GM18502 (cell line): ENCODE results near the gene NOL4L.
"Not testable (repeated sequence)": the region's sequence is repeated elsewhere in the genome, so short reads cannot be mapped to it uniquely, and the experiment has no call there.

Source experiments
- ATAC-seq: cut with Tn5 transposase; IDR thresholded peaks from one replicate; pipeline ENCODE4 v1.9.1; 2021; ENCODE audit warnings: mild to moderate bottlenecking; ENCODE audit not compliant: unreplicated experiment, poor library complexity

Gene NOL4L

DNA sequence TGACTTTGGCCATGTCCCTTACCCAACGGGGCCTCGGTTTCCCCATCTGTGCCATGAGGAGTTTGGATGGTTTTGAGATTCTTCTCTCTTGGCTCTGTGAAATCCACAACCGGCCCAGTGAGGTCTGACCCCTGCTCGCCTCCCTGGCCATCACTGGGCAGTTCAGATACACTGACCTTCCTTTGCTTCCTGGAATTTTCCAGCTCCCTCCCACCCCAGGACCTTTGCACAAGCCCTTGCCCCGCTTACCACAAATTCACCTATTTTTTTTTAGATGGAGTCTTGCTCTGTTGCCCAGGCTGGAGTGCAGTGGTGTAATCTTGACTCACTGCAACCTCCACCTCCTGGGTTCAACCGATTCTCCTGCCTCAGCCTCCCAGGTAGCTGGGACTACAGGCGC is 12.6 kb upstream of the NOL4L start:
- no peak for ATAC-seq

DNA sequence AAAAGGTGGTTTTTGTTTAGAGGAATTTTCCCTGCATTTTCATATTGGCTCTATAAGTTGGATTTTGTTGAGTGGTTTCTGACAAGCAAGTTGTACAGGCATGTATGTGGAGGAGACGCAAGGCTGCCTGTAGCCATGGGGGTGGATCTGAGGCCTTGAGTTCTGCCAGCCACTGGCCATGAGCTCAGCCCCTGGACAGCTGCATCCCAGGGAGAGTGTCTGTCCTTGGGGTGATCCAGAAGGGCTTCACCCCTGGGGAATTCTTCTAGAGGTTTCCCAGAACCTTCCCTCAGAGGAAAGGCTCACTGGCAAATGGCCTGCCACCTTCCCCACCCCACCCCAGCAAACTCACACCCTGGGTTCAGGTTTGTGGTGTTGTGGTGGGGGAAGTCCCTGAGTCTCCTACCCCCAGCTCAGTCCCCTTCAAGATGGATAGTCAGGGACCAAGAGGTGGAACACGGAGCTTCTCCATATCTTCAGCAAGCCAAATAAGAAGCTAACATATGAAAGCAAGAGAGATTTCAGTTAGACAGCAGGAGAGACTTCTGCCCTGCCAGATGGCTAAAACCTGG is 11.6 kb upstream of the NOL4L start:
- no peak for ATAC-seq

DNA sequence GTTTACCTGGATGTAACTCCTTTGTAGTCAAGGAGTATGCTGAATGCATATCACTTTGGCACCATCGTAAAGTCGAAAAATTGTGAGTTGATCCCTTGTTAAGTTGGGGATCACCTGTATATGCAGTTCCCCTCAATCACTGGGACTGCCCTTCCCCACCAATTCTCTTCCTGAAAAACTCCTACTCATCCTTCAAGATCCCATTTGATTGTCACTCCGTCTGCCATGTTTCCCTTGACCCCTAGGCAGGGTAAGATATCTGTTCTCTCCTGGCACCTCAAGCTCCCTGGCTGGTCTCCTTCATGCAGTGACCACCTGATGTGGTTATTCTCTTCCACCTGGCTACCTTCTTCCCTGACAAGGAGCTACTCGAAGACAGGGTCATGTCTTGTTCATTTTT is 10.0 kb upstream of the NOL4L start:
- ATAC-seq = no peak

DNA sequence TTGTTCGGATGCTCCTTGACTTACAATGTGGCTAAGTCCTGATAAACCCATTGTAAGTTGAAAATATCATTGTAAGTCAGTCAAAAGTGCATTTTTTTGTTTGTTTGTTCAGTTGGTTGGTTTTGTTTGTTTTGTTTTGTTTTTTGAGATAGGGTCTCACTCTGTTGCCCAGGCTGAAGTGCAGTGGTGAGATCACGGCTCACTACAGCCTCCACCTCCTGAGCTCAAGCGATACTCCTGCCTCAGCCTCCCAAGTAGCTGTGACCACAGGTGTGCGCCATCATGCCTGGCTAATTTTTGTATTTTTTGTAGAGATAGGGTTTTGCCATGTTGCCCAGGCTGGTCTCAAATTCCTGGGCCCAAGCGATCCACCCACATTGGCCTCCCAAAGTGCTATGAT is 9.5 kb upstream of the NOL4L start:
- not testable (repeated sequence) for ATAC-seq

GRCh38 chr20:32594204-32594603 is 9.1 kb upstream of the NOL4L start:
- no peak for ATAC-seq

- ATAC-seq = not testable (repeated sequence)
These were observed 7.5 kb upstream of the NOL4L start for GRCh38 chr20:32592616-32593015.

DNA sequence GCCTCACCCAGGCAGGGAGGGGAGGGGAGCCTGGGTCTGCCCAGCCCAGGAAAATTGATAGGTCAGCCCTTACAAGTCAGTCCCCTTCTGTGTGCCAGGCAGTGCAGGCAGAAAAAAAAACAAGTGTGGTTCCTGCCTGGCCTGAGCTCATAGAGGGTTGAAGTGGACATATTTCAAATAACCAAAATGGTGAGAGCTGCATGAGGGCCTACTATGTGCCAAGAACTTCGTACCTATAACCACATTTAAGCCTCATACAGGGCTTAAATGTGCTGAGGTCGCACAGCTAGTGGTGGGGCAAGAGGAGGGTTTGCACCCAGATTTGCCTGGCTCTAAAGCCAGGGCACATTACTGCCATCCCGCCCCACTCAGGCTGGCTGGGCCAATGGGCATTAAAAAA is 6.9 kb upstream of the NOL4L start:
- ATAC-seq = no peak

DNA sequence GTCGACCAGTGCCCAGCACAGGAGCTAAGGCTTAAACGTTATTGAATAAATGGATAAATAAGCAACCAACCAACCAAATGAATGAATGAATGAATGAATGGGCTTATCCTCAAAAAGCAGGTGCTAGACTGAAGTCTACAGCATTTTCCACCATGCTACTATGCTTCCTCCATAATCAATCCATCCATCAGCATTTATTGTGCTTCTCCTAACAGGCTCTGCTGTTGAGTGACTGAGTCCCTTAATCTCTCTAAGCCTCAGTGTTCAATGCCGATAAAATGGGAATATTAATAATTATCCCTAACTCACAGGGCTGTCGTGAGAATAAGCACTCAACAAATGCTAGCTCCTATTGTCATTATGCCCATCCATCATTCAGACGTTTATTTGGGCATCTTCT is 4.6 kb upstream of the NOL4L start:
- no peak for ATAC-seq

- ATAC-seq = no peak
These were observed 4.1 kb upstream of the NOL4L start for GRCh38 chr20:32589256-32589655.

DNA sequence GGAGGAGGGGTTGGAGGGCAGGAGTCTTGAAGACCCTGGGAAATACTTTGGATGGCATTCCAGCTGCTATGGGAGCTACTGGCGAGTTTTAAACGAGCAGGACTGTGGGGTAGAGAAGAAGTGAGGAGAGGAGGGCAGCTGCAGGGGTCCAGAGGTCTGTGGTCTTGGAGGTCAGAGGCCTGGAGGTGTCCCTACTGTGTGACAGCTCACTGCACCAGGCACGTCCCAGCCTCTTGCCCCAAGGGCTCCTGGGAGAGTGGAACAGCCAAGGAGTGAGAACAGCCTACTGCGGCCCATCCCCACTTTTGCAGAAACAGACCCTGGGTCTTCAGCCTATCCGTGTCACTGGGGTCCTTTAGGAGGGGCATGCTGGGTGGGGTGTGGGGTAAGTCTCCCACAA is 2.9 kb upstream of the NOL4L start:
- no peak for ATAC-seq

GRCh38 chr20:32586291-32586690 is 1.2 kb upstream of the NOL4L start:
- no peak for ATAC-seq

- ATAC-seq = no peak
These were observed 524 bp upstream of the NOL4L start for GRCh38 chr20:32585586-32586127.

GRCh38 chr20:32583581-32584070 is 1.5 kb downstream of the NOL4L start:
- ATAC-seq = no peak

DNA sequence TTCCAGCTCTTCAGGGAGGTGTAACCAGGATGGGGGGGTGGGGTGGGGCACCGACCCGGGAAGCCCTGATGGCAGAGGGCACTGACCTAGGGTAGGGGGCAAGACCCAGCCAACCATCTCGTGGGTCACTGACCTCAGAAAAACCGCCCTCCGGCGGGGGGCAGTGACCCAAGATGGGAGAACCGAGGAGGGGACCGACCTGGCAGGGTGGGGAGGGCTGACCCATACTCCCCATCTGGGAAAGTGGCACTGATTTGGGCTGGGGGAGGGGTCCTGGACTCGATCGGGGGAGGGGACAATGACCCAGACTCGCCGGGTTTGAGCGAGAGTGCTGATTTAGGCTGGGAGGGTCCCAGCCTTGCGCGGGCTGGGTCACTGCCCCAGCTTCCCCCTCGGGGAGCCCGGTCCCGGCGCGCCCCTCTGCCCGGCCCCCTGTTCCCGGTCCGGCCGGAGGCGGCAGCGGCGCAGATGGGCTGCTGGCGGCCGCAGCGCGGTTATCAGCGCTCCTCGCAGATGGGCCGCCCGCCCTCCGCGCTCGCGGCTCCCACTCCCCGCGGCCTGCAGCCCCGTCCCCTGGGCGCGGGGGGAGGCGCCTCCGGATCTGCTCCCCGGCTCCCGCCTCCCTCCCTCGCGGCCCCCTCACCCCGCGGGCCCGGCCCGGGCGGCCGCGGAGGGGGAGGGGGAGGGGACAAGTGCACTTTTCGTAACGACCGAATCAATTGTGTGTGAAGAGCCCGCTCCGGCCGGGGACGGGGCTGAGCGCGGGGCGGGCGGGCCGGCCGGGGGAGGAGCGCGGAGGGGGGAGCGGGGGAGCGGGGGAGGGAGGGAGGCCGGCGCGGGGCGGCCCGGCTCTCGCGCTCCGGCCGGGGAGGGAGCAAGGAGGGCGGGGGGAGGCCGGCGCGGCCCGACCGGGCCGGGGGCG is 2.2 kb downstream of the NOL4L start:
- no peak for ATAC-seq

- no peak for ATAC-seq
These were observed 3.1 kb downstream of the NOL4L start for GRCh38 chr20:32581839-32582658.

DNA sequence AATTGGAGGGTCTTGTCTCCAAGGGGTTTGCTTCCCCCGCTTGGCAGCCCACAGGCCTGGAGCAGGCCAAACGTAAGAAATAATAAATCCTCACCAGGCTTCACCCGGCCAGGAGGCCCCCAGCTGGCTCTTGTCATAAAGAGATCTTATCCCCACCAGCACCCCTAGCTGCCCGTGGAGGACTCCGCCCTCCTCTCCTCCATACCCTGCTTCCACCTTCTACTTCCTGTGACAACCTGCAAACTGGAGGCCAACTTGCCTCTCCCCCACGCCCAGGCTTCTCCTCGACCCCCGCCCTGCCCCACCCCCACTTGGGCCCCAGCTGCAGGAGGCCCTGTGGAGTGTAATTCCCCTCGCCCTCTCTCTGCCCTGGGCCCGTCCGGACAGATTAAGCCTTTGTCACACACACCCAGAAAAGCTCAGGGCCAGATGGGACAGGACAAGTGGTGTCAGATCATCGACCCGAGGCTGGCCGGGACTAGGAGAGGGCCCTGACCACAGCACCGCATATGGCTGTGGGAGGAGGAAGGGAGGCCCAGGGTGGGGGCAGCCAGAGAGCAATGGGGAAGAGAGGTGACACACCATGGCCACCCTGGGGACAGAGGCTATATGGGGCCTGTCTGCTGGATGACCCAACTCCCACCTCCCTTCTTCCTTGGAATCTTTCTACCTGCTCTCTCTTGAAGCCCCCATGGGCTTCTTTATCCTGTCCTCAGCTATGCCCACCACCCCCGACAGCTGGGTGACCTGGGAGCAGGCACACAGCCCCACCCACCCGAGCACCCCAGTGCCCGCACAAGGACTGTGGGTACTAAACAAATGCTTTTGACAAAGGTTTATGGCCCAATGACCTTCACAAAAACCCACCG is 3.9 kb downstream of the NOL4L start:
- ATAC-seq = no peak

GRCh38 chr20:32580219-32580969 is 4.7 kb downstream of the NOL4L start:
- no peak for ATAC-seq

GRCh38 chr20:32578840-32579390 is 6.2 kb downstream of the NOL4L start:
- ATAC-seq = no peak

DNA sequence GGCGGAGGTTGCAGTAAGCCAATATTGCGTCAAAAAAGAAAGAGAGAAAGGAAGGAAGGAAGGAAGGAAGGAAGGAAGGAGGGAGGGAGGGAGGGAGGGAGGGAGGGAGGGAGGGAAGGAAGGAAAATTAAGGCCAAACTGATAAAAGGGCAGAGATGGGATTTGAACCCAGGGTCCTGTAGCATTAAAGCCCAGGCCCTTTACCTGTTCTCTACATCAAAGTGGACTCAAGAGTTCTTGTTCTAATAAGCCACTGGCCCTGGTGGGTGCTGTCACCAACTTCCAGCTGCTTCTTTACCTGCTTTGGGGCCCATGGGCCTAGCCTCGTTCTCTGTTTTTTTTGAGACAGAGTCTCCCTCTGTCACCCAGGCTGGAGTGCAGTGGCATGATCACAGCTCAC is 7.1 kb downstream of the NOL4L start:
- ATAC-seq = not testable (repeated sequence)
